Sigmoid colon (tissue), 7 donors: ENCODE measurements around the gene ATP2B2. TPM values are rescaled to one million over a fixed set of nuclear protein-coding genes. Genes with fewer than 3 reads are reported as not detected.

Experiments used
- DNase-seq: peaks from one replicate; pipeline ENCODE4 v3.0.0-alpha.2; 2019
- H3K27ac ChIP-seq, 4 donors: fragments of 200-600 bp; sonication (generic); one replicate each; pipeline ENCODE4 v1.5.1; 2016 to 2019; ENCODE audit warnings: mild to moderate bottlenecking in 1 of 4
- H3K27me3 ChIP-seq, 3 donors: fragments of 200-600 bp; sonication (generic); one replicate each; pipeline ENCODE4 v1.5.1; 2019; ENCODE audit warnings: mild to moderate bottlenecking in 1 of 3
- H3K36me3 ChIP-seq, 4 donors: fragments of 200-600 bp; sonication (generic); one replicate each; pipeline ENCODE4 v1.5.1; 2016 to 2019
- H3K4me1 ChIP-seq, 4 donors: fragments of 200-600 bp; sonication (generic); one replicate each; pipeline ENCODE4 v1.5.1; 2017 to 2019
- H3K4me3 ChIP-seq, 4 donors: fragments of 200-600 bp; sonication (generic); one replicate each; pipeline ENCODE4 v1.5.1; 2017 to 2019; ENCODE audit warnings: mild to moderate bottlenecking in 2 of 4, moderate library complexity in 1 of 4
- H3K9me3 ChIP-seq, 4 donors: fragments of 200-600 bp in 3 of 4; sonication (generic) in 3 of 4; one replicate each; pipeline versions ENCODE4 v1.5.1 to v1.6.1; 2013 to 2019
- EP300 ChIP-seq, 4 donors: sonication (generic); formaldehyde crosslinking; IDR thresholded peaks; one replicate each; pipeline ENCODE4 v1.6.1; 2017; ENCODE audit warnings: antibody characterized with exemption in 4 of 4
- POLR2A ChIP-seq, 2 donors: fragments of 450-650 bp; IDR thresholded peaks; one replicate each; pipeline ENCODE4 v1.6.1; 2016; ENCODE audit warnings: antibody characterized with exemption in 2 of 2, mild to moderate bottlenecking in 2 of 2, moderate library complexity in 2 of 2
- POLR2AphosphoS5 ChIP-seq, 4 donors: sonication (generic); formaldehyde crosslinking; IDR thresholded peaks; one replicate each; pipeline ENCODE4 v1.6.1; 2017; ENCODE audit warnings: antibody characterized with exemption in 4 of 4
- WGBS, 2 donors: extraction: QIAGEN DNeasy Blood & Tissue Kit; methylation state at CpG; one replicate each; pipeline ENCODE4 v1.1.7; 2013; 5-methylcytosine and 5-hydroxymethylcytosine counted together
- intact Hi-C: fragments of 100-400 bp; cut with DNase I; formaldehyde crosslinking; loops from one replicate; pipeline ENCODE4 v1.15.1; 2023
- polyA plus RNA-seq, 3 donors: library from polyadenylated mRNA; stranded (reverse); fragments of 200-250 nt; gene quantifications; one replicate each; pipeline ENCODE4 v1.2.3, GENCODE V29; 2013
- total RNA-seq, 4 donors: library from RNA; depleted of rRNA; stranded (reverse); fragments of >200 nt; gene quantifications; one replicate each; pipeline ENCODE4 v1.1.0, GENCODE V29; 2016
- TF ChIP-seq, protein P1 (sequence below), 4 experiments: fragments of 450-650 bp in 3 of 4; fragments of 200-600 bp in 1 of 4; IDR thresholded peaks; one replicate each; pipeline ENCODE4 v1.5.1; 2016 to 2019; ENCODE audit warnings: antibody characterized with exemption in 4 of 4, mild to moderate bottlenecking in 3 of 4, moderate library complexity in 2 of 4
- donor health status: healthy with polysubstance abuse.
- donor health status: Bipolar disorder and iron deficiency.
- donor health status: healthy.

Gene ATP2B2
- total and polyA plus RNA-seq, 7 donors: under 0.01 to 0.83 (median 0.23) TPM; not detected in 3

DNA sequence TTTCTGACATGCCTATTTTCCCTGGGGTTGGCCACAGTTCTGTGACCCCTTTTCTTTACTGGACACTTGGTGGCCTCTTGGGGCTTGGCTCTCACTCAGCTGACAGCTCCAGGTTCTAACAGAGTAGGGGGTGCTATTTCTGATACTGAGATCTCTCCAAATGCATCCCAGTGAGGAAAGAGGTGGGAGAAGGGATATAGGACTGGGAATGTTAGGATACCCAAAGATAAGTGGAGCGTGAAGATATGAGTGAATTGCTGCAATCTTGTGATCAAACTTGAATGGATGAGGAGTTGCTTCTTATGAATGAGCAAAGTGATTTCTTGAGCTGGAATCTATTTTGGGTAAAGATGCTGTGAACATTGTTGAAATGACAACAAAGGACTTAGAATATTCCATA, 74.6 kb downstream of the ATP2B2 start:
- no peaks in the 10 kb centered on the region for H3K9me3 ChIP-seq
- H3K4me1 ChIP-seq: no peaks in the 10 kb centered on the region
- no peak for DNase-seq
- H3K36me3 ChIP-seq: no peaks in the 10 kb centered on the region
- WGBS, 2 donors: 79 to 94% methylated on average over 1 of the region's 1 CpG
- H3K4me3 ChIP-seq: no peak overlapping the region
- no peak for TF ChIP-seq POLR2A (IDR thresholded peaks at IDR 0.05)
- TF ChIP-seq, protein P1, sequence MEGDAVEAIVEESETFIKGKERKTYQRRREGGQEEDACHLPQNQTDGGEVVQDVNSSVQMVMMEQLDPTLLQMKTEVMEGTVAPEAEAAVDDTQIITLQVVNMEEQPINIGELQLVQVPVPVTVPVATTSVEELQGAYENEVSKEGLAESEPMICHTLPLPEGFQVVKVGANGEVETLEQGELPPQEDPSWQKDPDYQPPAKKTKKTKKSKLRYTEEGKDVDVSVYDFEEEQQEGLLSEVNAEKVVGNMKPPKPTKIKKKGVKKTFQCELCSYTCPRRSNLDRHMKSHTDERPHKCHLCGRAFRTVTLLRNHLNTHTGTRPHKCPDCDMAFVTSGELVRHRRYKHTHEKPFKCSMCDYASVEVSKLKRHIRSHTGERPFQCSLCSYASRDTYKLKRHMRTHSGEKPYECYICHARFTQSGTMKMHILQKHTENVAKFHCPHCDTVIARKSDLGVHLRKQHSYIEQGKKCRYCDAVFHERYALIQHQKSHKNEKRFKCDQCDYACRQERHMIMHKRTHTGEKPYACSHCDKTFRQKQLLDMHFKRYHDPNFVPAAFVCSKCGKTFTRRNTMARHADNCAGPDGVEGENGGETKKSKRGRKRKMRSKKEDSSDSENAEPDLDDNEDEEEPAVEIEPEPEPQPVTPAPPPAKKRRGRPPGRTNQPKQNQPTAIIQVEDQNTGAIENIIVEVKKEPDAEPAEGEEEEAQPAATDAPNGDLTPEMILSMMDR (IDR thresholded peaks at IDR 0.05): no peak
- TF ChIP-seq POLR2AphosphoS5 (IDR thresholded peaks at IDR 0.05): no peak
- no peak for TF ChIP-seq EP300 (IDR thresholded peaks at IDR 0.05)
- intact Hi-C loops: no loop called here
- no peaks in the 10 kb centered on the region for H3K27me3 ChIP-seq
- H3K27ac ChIP-seq: no peak overlapping the region

DNA sequence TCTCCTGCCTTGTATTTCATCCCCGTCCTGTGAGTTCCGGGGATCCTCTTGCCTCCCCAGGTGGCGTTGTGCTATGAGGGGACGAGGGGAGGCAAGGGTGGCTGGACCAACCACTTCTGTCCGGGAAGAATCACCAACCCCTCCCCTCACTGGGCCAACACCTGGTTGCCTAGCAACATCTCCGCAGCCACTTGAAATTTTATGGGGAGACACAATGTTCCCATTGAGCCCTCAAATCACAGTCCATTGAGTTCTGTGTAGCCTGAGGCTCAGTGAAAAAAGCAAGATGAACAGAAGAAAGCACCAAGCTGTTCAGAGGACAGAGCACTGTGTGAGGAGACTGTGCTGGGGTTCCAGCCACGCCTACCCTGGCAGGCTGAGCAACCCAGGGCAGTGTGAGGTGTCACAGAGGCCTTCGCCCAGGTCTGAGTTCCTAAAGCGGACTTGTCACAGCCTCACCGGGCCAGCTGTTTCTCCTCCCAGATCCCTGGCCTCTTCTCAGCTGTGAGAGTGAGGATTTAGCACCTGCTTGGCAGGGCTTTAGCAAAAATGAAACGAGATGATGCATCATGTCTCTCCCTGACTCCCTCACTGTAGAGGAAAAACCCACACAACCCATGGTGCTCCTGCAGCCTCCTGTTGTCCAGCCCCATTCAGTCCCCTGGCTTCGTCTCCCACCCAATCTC, 76.8 kb downstream of the ATP2B2 start:
- no peak for DNase-seq
- 51 to 69% methylated on average over 12 of the region's 12 CpGs for WGBS, 2 donors
- H3K4me1 ChIP-seq: no peaks in the 10 kb centered on the region

DNA sequence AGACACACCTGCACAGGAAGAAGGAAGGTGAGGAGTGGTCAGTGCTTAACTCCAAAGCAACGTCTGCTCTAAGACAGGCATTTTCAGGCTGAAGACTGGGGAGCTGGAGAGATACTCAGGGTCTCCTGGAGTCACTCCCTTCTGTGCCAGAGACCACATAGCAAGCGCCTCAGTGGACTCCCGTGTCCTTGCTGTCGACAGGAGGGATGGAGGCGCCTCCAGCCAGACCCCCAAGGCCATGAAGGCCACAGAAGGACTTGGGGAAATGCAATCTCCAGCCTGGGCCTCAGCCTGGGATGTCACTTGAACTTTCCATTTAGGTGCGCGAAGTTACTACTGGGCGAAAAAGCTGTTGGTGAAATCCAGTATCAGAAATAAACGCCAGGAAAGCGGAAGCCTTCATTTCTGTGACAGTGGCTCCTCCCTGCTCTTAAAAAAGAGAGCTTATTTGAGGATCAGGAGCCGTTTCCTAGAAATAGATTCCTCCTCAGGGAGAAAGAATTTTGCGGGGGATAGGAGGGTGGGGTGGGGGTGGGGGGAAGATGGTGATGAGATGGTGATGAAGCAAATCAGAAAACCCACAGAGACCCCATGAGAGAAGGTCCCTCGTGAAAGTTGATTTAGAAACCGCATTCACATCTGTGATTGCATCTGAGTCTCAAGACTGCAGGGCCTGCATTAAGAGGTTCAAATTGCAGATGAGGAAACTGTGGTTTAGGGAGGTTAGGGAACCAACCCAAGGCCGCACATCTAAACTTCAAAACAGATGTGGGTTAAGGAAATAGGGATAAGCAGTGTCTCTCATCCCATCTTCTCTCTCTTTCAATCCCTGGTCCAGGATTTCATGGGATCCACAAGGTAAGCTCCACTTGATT, 78.8 kb downstream of the ATP2B2 start:
- intact Hi-C loops: no loop called here
- WGBS, 2 donors: 74 to 78% methylated on average over 15 of the region's 15 CpGs
- TF ChIP-seq, protein P1 (IDR thresholded peaks at IDR 0.05): no peak
- TF ChIP-seq EP300 (IDR thresholded peaks at IDR 0.05) (no peak), POLR2A (IDR thresholded peaks at IDR 0.05) (no peak), POLR2AphosphoS5 (IDR thresholded peaks at IDR 0.05) (no peak)
- H3K36me3 ChIP-seq: no peaks in the 10 kb centered on the region
- no peaks in the 10 kb centered on the region for H3K9me3 ChIP-seq
- H3K27ac ChIP-seq: no peak overlapping the region
- DNase-seq: no peak
- no peaks in the 10 kb centered on the region for H3K4me1 ChIP-seq
- no peaks in the 10 kb centered on the region for H3K27me3 ChIP-seq
- no peak overlapping the region for H3K4me3 ChIP-seq

More for the DNA sequence above, 76.8 kb downstream of the ATP2B2 start:
- intact Hi-C loops: no loop called here
- Histone ChIP-seq H3K27me3 (no peaks in the 10 kb centered on the region), H3K4me3 (no peak overlapping the region), H3K36me3 (no peaks in the 10 kb centered on the region), H3K9me3 (no peaks in the 10 kb centered on the region), H3K27ac (no peak overlapping the region)
- TF ChIP-seq POLR2AphosphoS5 (IDR thresholded peaks at IDR 0.05): no peak
- TF ChIP-seq POLR2A (IDR thresholded peaks at IDR 0.05): no peak
- TF ChIP-seq, protein P1 (IDR thresholded peaks at IDR 0.05): no peak
- TF ChIP-seq EP300 (IDR thresholded peaks at IDR 0.05): no peak

DNA sequence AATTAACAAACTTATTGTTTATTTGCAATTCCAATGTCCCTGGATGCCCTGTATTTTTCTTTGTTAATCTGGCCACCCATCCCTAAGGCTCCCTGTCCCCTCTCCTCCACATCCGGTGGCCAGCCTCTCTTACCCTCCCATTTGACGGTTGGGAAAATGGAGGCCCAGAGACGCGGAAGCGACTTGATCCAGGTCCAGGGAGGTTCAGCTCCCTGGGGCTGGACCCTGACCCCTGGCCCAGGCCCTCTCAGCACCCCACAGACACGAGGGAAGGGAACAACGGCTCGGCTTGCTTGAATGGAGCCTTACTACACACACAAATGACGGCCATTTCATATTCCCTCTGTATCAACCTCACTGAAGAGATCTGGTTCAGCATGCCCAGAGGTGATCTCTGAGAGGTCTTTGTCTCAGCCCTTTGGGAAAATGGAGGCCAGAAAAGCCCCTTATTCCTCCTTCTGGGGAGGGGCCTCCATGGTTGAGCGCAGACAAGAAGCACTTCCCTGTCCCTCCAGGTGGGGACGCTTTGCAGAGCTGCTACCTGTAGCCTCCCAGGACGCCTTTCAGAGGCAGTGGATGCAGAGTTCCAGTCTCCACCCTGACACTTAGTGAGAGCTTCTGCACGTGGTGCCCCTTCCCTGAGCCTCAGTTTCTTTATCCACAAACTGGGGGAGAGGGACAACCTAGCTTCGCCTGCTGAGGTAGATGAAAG, 82.1 kb downstream of the ATP2B2 start:
- no peaks in the 10 kb centered on the region for H3K9me3 ChIP-seq
- H3K4me1 ChIP-seq: no peaks in the 10 kb centered on the region
- intact Hi-C loops: no loop called here
- TF ChIP-seq EP300 (IDR thresholded peaks at IDR 0.05) (no peak), POLR2A (IDR thresholded peaks at IDR 0.05) (no peak), POLR2AphosphoS5 (IDR thresholded peaks at IDR 0.05) (no peak)
- TF ChIP-seq, protein P1 (IDR thresholded peaks at IDR 0.05): no peak
- WGBS, 2 donors: 73 to 83% methylated on average over 14 of the region's 14 CpGs
- no peak overlapping the region for H3K27ac ChIP-seq
- H3K27me3 ChIP-seq: peaks cover 0 to 2% (median 0%) of the 10 kb centered on the region in 3 donors
- no peak overlapping the region for H3K4me3 ChIP-seq
- no peak for DNase-seq
- H3K36me3 ChIP-seq: no peaks in the 10 kb centered on the region
